ENCODE measurements around the gene CNPY4. TPM values are rescaled to one million over a fixed set of nuclear protein-coding genes. Genes with fewer than 3 reads are reported as not detected.
A peak's percentile ranks its signal among the peaks of the same experiment; 100 is the strongest.

The CNPY4 gene
- total RNA-seq, 1 donor from 2014 or later = 27.7 TPM

DNA sequence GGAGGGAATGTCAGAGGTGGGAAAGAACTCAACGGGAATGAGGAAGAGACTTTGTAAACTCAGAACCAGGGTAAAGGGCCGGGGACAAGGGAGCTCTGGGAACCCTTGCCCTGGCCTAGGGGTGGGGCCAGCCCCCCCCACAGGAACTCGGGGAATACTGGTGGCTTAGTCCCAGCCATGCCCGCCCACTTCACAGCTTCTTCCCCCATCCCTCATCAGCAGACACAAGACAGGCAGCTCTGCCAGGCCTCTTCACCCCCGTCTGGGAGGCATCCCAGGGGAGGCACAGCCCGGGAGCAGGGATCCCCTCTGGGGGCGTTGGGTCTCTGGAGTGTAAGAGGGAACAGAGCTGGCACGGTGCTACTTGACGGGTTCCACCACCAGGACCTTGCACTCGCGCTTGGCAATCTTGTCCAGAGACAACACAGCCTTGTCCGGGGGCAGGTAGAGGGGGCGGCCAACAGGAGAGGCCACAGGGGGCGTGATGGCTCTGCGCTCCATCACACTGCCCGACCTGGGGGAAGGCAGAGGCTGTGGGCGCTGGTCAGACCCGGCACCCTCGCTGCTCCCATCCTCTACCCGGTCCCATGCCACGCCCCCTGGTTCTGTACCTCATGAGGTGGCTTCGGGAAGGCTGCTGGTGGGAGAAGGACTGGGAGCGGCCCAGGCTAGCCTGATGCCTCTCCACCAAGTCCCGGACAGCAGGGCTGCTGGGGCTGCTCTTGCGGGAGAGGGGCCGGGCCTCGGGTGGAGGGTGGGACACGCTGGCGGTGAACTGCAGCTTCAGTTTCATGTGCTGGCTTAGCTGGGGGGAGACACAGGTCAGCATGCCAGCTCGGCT is 35.4 kb downstream of the CNPY4 start:
- H3K4me1 Mint-ChIP-seq = peaks cover 33% of the 10 kb centered on the region
- no peaks in the 10 kb centered on the region for H3K9me3 Mint-ChIP-seq
- peak overlapping the region; percentile 74 for H3K4me3 Mint-ChIP-seq
- H3K36me3 Mint-ChIP-seq (ENCODE audit: low read depth) = peaks cover 7% of the 10 kb centered on the region
- TF ChIP-seq, protein P1, sequence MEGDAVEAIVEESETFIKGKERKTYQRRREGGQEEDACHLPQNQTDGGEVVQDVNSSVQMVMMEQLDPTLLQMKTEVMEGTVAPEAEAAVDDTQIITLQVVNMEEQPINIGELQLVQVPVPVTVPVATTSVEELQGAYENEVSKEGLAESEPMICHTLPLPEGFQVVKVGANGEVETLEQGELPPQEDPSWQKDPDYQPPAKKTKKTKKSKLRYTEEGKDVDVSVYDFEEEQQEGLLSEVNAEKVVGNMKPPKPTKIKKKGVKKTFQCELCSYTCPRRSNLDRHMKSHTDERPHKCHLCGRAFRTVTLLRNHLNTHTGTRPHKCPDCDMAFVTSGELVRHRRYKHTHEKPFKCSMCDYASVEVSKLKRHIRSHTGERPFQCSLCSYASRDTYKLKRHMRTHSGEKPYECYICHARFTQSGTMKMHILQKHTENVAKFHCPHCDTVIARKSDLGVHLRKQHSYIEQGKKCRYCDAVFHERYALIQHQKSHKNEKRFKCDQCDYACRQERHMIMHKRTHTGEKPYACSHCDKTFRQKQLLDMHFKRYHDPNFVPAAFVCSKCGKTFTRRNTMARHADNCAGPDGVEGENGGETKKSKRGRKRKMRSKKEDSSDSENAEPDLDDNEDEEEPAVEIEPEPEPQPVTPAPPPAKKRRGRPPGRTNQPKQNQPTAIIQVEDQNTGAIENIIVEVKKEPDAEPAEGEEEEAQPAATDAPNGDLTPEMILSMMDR (conservative IDR thresholded peaks at IDR 0.05) = no peak
- no peak overlapping the region for H3K27ac Mint-ChIP-seq (ENCODE audit: unreplicated experiment)
- H3K27me3 Mint-ChIP-seq (ENCODE audit: low read depth) = no peaks in the 10 kb centered on the region
- no peak for DNase-seq (ENCODE audit: low read depth, low spot score)

DNA sequence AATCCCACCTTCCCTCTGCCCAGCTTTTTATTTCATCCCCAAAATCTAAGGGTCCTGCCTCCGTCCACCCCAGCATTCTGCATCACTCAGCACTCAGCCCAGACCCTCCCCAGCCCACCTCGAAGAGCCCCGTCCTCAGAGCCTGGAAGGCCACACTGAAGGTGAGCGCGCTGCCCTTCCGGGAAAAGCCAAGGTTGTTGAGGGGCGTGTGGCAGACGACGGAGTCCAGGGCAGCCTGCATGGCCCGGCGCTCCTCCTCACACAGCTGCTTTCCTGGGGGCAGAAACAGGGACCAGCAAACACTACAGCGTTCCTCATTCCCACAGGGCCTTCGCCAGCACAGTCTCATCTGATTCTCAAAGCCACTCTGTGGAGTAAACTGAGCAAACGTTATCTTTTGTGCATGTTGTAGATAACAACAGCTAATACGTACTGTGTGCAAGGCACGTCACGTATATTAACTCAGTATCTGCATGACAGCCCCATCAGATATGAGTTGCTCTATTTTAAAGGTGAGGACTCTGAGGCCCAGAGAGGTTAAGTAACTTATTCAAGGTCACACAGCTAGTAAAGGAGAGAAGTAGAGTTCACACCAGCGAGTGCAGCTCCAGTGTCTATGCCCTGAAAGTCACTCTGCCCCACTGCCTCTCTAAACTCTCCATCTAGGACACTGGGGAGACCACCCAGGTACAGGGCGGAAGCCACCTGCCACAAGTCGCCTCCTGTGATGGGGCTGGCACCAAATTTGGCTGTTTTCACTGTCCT is 36.3 kb downstream of the CNPY4 start:
- TF ChIP-seq, protein P1 (conservative IDR thresholded peaks at IDR 0.05) = no peak
- H3K27ac Mint-ChIP-seq (ENCODE audit: unreplicated experiment) = no peak overlapping the region
- H3K27me3 Mint-ChIP-seq (ENCODE audit: low read depth) = no peaks in the 10 kb centered on the region
- H3K4me1 Mint-ChIP-seq = peaks cover 27% of the 10 kb centered on the region
- DNase-seq (ENCODE audit: low read depth, low spot score) = no peak
- no peaks in the 10 kb centered on the region for H3K9me3 Mint-ChIP-seq
- peak overlapping the region; percentile 93 for H3K4me3 Mint-ChIP-seq
- H3K36me3 Mint-ChIP-seq (ENCODE audit: low read depth) = peaks cover 3% of the 10 kb centered on the region

DNA sequence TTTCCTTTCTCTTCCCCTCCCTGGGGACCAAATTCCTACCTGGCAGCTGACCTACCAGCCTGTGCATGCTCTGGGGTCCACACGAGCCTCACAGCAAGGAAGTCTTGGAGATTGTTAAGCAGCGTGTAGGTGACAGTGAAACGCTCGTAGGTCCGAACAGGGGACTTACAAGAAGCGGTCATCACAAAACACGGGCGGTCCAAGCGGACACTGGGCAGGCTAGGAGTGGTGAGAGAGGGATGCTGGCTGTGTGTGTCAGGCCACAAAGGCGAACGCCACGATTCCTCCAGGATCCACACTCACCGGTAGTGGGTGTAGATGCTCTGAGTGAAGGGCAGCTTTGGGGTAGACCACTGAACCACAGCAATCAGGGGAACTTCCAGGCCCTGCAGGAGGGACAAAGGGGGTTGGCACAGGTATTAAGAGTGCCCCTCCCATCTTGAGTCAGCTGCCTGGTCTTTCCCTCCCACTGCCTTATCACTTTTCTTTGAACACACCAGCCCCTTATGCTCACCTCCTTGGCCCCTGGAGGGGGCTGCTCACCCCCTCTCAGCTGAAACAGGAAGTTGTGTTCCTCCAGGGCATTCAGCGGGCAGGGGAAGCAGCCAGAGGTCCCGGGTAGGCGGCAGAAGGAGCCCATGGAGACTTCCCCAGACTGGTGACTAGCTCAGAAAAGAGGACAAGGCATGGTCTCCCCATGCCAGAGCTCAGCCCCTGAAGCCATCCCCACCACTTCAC is 37.1 kb downstream of the CNPY4 start:
- no peaks in the 10 kb centered on the region for H3K27me3 Mint-ChIP-seq (ENCODE audit: low read depth)
- H3K27ac Mint-ChIP-seq (ENCODE audit: unreplicated experiment) = peak overlapping the region; percentile 43
- H3K4me1 Mint-ChIP-seq = peaks cover 27% of the 10 kb centered on the region
- H3K9me3 Mint-ChIP-seq = no peaks in the 10 kb centered on the region
- TF ChIP-seq, protein P1 (conservative IDR thresholded peaks at IDR 0.05) = no peak
- peak overlapping the region; percentile 93 for H3K4me3 Mint-ChIP-seq
- no peak for DNase-seq (ENCODE audit: low read depth, low spot score)
- peaks cover 3% of the 10 kb centered on the region for H3K36me3 Mint-ChIP-seq (ENCODE audit: low read depth)

DNA sequence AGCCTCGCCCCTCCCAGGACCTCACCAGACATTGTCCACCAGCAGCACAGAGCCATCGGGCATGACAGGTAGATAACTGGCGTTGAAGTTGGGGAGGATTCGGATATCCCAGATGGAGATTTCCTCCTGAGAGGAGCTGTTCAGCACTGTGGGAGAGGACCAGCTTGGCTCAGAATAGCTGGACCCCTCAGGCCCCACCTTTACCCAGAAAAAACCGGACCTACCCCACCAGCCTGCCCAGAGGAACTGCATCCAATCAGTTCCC is 37.6 kb downstream of the CNPY4 start:
- H3K4me3 Mint-ChIP-seq = peak overlapping the region; percentile 93
- TF ChIP-seq, protein P1 (conservative IDR thresholded peaks at IDR 0.05) = no peak
- H3K36me3 Mint-ChIP-seq (ENCODE audit: low read depth) = peaks cover 3% of the 10 kb centered on the region
- H3K4me1 Mint-ChIP-seq = peaks cover 27% of the 10 kb centered on the region
- no peaks in the 10 kb centered on the region for H3K9me3 Mint-ChIP-seq
- no peak overlapping the region for H3K27ac Mint-ChIP-seq (ENCODE audit: unreplicated experiment)
- no peaks in the 10 kb centered on the region for H3K27me3 Mint-ChIP-seq (ENCODE audit: low read depth)
- DNase-seq (ENCODE audit: low read depth, low spot score) = no peak

DNA sequence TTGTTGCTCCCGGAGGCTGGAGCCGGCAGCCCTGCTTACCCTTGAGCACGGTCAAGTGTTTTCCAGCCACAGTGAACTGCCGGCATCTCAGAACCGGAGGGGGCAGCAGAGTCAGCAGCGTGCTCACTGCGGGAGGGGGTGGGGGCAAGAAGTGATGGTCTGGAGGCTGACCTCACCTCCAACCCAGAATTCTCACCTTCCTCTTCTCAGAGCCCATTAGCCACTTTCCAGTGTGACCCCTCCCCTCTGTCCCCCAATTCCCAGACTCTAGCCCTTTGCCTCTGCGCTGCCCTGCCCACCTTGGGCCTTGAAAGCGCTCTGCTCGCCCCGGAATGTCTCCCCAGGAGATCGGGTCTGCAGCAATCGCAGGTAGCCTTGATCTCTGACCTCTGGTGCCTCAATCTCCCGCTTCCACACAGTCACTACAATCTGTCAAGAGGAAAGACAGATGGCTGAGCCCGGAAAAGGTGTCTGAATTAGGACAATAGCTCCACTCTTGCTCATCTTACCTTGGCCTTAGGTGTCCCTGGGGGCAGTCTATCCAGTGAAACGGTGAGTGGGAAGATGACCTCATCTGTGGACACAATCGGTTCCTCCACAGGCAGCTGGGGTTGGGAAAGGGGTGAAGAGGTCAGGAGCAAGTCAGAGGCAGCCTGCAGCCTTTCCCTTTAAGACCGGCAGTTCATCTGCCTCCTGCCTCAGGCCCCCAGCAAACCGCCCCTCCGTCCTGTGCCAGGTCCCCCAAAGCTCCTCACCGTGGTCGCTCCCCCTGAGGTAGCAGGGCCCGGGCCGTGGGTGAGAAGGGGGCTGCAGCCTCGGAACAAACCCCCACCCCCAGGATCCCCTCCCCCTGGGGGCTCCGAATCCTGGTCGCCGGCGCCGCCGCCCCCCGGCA is 38.1 kb downstream of the CNPY4 start:
- TF ChIP-seq, protein P1 (conservative IDR thresholded peaks at IDR 0.05) = no peak
- H3K36me3 Mint-ChIP-seq (ENCODE audit: low read depth) = no peaks in the 10 kb centered on the region
- peaks cover 23% of the 10 kb centered on the region for H3K4me1 Mint-ChIP-seq

More for the DNA sequence above, 38.1 kb downstream of the CNPY4 start:
- H3K27ac Mint-ChIP-seq (ENCODE audit: unreplicated experiment) = peak overlapping the region; percentile 85
- no peaks in the 10 kb centered on the region for H3K27me3 Mint-ChIP-seq (ENCODE audit: low read depth)
- no peaks in the 10 kb centered on the region for H3K9me3 Mint-ChIP-seq
- peak overlapping the region; percentile 93 for H3K4me3 Mint-ChIP-seq
- DNase-seq (ENCODE audit: low read depth, low spot score) = no peak
